ENCODE results near the gene PRDM4. TPM values are rescaled to one million over a fixed set of nuclear protein-coding genes. Genes with fewer than 3 reads are reported as not detected.

The PRDM4 gene
- total RNA-seq, 1 experiment from 2014 or later, result 25.2 TPM

DNA sequence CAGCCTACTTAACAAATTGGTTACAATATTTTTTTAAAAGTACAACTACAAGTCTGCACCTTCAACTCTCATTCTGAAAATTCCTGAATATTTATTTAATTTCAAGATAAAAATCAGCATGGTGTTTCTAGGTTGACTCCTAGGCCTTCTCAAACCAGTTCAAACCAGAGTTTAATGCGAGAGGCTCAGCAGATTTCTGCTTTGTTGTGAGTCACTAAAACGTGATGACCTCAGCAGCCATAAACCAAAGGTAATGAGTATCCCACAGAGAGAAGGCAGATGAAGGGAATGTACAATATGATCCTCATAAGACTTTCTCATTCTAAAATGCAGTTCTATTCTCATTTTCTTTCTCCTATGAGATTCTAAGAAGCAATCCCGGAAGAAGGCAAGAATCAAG is 1.5 kb downstream of the PRDM4 start:
- no peak for TF ChIP-seq CTCF (IDR thresholded peaks at IDR 0.05; ENCODE audit: unreplicated experiment)
- H3K27me3 Mint-ChIP-seq (ENCODE audit: unreplicated experiment), result no peaks in the 10 kb centered on the region
- no peaks in the 10 kb centered on the region for H3K9me3 Mint-ChIP-seq (ENCODE audit: low read depth, unreplicated experiment)
- intact Hi-C loops (cut with micrococcal nuclease; ENCODE audit: unreplicated experiment), result loop anchor here (5.0 kb wide), 1 partner anchor 72 kb away; the partner anchor contains the start of gene PWP1
- BruUV-seq (replicated peaks), result no TSS peak
- CTCF ChIA-PET, result interaction anchor here (0.6 kb wide), 1 partner anchor 88 kb away, joined by 4 read pairs; no protein-coding TSS in a partner anchor
- H3K27ac Mint-ChIP-seq (ENCODE audit: unreplicated experiment), result peak overlapping the region; percentile 68
- DNase-seq, result peak; percentile 21
- H3K36me3 Mint-ChIP-seq (ENCODE audit: insufficient read depth, unreplicated experiment), result peaks cover 34% of the 10 kb centered on the region
- H3K4me3 Mint-ChIP-seq (ENCODE audit: low read depth, unreplicated experiment), result peak overlapping the region; percentile 85
- H3K4me1 Mint-ChIP-seq (ENCODE audit: low read depth, unreplicated experiment), result peaks cover 8% of the 10 kb centered on the region

DNA sequence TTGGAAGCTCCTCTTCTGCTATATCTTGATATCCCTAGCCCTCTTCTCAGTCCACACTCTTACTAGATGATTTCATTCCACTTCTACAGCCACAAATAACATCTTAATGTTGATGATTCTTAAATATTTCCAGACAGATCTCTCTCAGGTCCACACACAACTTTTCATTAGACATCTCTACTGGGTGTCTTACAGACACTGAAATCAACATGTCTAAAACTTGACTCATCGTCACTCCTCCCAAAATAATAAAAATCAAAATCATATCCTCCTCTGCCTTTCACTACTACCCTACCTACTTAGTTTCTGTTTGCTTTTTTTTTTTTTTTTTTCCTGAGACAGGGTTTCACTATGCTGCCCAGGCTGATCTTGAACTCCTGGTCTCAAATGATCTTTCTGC is 11.9 kb downstream of the PRDM4 start:
- no peak overlapping the region for H3K4me3 Mint-ChIP-seq (ENCODE audit: low read depth, unreplicated experiment)
- H3K27ac Mint-ChIP-seq (ENCODE audit: unreplicated experiment), result no peak overlapping the region
- intact Hi-C loops (cut with micrococcal nuclease; ENCODE audit: unreplicated experiment), result no loop called here
- CTCF ChIA-PET, result no interaction called here
- TF ChIP-seq CTCF (IDR thresholded peaks at IDR 0.05; ENCODE audit: unreplicated experiment), result no peak
- DNase-seq, result no peak
- no peaks in the 10 kb centered on the region for H3K9me3 Mint-ChIP-seq (ENCODE audit: low read depth, unreplicated experiment)
- no peaks in the 10 kb centered on the region for H3K27me3 Mint-ChIP-seq (ENCODE audit: unreplicated experiment)
- BruUV-seq (replicated peaks), result no TSS peak
- no peaks in the 10 kb centered on the region for H3K4me1 Mint-ChIP-seq (ENCODE audit: low read depth, unreplicated experiment)
- H3K36me3 Mint-ChIP-seq (ENCODE audit: insufficient read depth, unreplicated experiment), result peaks cover 18% of the 10 kb centered on the region

DNA sequence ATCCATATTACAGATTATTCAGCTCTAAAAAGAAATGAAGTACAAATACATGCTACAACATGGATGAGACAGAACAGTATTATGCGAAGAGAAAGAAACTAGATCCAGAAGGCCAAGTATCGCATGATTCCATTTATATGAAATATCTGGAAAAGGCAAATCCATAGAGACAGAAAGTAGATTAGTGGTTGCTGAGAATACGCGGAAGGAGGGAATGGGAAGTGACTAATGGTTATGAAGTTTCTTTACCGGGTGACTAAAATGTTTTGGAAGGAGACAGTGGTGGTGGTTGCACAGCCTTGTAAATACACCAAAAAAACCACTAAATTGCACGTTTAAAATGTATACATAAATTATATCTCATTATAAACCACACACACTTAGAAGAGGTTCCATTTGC is 12.5 kb downstream of the PRDM4 start:
- Mint-ChIP-seq H3K27me3 (ENCODE audit: unreplicated experiment) (no peaks in the 10 kb centered on the region), H3K36me3 (ENCODE audit: insufficient read depth, unreplicated experiment) (peaks cover 21% of the 10 kb centered on the region), H3K4me1 (ENCODE audit: low read depth, unreplicated experiment) (no peaks in the 10 kb centered on the region), H3K4me3 (ENCODE audit: low read depth, unreplicated experiment) (no peak overlapping the region), H3K9me3 (ENCODE audit: low read depth, unreplicated experiment) (no peaks in the 10 kb centered on the region), H3K27ac (ENCODE audit: unreplicated experiment) (no peak overlapping the region)
- no TSS peak for BruUV-seq (replicated peaks)
- TF ChIP-seq CTCF (IDR thresholded peaks at IDR 0.05; ENCODE audit: unreplicated experiment), result no peak
- intact Hi-C loops (cut with micrococcal nuclease; ENCODE audit: unreplicated experiment), result no loop called here
- no peak for DNase-seq
- CTCF ChIA-PET, result no interaction called here

DNA sequence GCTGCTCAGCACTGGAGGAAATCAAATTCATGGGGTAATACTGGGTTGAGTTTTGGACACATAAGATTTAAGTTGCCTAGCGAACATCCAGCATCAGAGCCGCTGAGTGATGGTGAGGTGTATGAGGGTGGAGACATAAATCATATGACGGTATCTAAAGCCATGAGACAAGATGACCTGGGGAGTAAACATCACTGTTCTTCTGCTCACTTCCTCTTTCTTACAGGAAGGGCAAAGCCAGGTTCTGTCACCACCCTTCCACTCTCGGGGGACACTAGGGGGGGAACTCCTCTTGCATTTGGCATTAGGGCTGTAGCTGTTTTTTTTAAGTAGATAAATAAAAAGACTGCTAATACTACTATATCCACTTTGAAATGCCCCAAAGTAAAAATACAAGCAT is 24.0 kb downstream of the PRDM4 start:
- Mint-ChIP-seq H3K9me3 (ENCODE audit: low read depth, unreplicated experiment) (no peaks in the 10 kb centered on the region), H3K4me3 (ENCODE audit: low read depth, unreplicated experiment) (no peak overlapping the region), H3K4me1 (ENCODE audit: low read depth, unreplicated experiment) (no peaks in the 10 kb centered on the region), H3K27me3 (ENCODE audit: unreplicated experiment) (no peaks in the 10 kb centered on the region), H3K27ac (ENCODE audit: unreplicated experiment) (no peak overlapping the region), H3K36me3 (ENCODE audit: insufficient read depth, unreplicated experiment) (peaks cover 55% of the 10 kb centered on the region)
- no peak for DNase-seq
- intact Hi-C loops (cut with micrococcal nuclease; ENCODE audit: unreplicated experiment), result no loop called here
- BruUV-seq (replicated peaks), result no TSS peak
- CTCF ChIA-PET, result interaction anchor here (0.5 kb wide), 1 partner anchor 111 kb away, joined by 5 read pairs; no protein-coding TSS in a partner anchor
- no peak for TF ChIP-seq CTCF (IDR thresholded peaks at IDR 0.05; ENCODE audit: unreplicated experiment)
